Pancreas (tissue), 10 donors: ENCODE results near the gene ZNF496. TPM values are rescaled to one million over a fixed set of nuclear protein-coding genes. Genes with fewer than 3 reads are reported as not detected.

ENCODE experiments used
- ATAC-seq, 4 donors: fragments of 200-7000 bp; cut with Tn5 transposase; one replicate each; pipeline versions ENCODE4 v1.8.0 to v1.9.1; 2020; ENCODE audit warnings: mild to moderate bottlenecking in 4 of 4, moderate library complexity in 4 of 4
- DNase-seq, 6 donors: peaks; one replicate each; pipeline ENCODE4 v3.0.0-alpha.2; 2020
- FAIRE-seq: peaks from 2 replicates; lab custom pipeline; 2012; peaks lifted over from hg19 to GRCh38; lab: Jason Lieb, UNC
- H3K27ac ChIP-seq, 4 donors: fragments of 200-600 bp; sonication (generic); 1 replicate in 3 of 4; 2 replicates in 1 of 4; pipeline versions ENCODE4 v1.5.0 to v1.8.0; 2020
- H3K27me3 ChIP-seq, 4 donors: fragments of 200-600 bp; one replicate each; pipeline ENCODE4 v1.8.0; 2021
- H3K36me3 ChIP-seq, 3 donors: fragments of 200-600 bp; sonication (generic) in 1 of 3; one replicate each; pipeline versions ENCODE4 v1.5.0 to v1.8.0; 2020 to 2021
- H3K4me1 ChIP-seq, 3 donors: fragments of 200-600 bp; one replicate each; pipeline ENCODE4 v1.8.0; 2021
- H3K4me3 ChIP-seq, 4 donors: fragments of 200-600 bp; sonication (generic) in 2 of 4; one replicate each; pipeline versions ENCODE4 v1.5.0 to v1.8.0; 2020 to 2021
- H3K9me3 ChIP-seq, 4 donors: fragments of 200-600 bp; one replicate each; pipeline ENCODE4 v1.8.0; 2021
- CTCF ChIP-seq, 4 donors: fragments of 200-600 bp; sonication (generic) in 3 of 4; IDR thresholded peaks; one replicate each; pipeline versions ENCODE4 v1.5.0 to v1.8.0; 2021; ENCODE audit warnings: antibody characterized with exemption in 4 of 4
- WGBS, 2 donors: extraction: QIAGEN DNeasy Blood & Tissue Kit; methylation state at CpG; one replicate each; pipeline ENCODE4 v1.1.7; 2013; 5-methylcytosine and 5-hydroxymethylcytosine counted together
- intact Hi-C, 3 donors: fragments of 100-400 bp; cut with DNase I; formaldehyde crosslinking; loops; one replicate each; pipeline versions ENCODE4 v1.11.1 to v1.14.2; 2022
- polyA plus RNA-seq, 2 donors: library from polyadenylated mRNA; stranded (reverse); fragments of 200-250 nt; gene quantifications; one replicate each; pipeline ENCODE4 v1.2.3, GENCODE V29; 2013
- total RNA-seq, 6 donors: library from RNA; stranded (reverse); fragmentation: NEBNext Ultra II Directional in 4 of 6; extraction: Animal tissue kit (Norgen Biotek cat#: 25700) in 4 of 6; gene quantifications; one replicate each; pipeline versions ENCODE4 v1.2.1 to v1.2.4, GENCODE V29; 2021 to 2023
- donor health status: healthy with polysubstance abuse.
- donor health status: DM: no; HTN: no; CAD: no; lungs with moderate emphysema.
- donor health status: DM: no; HTN: no; CAD: no.
- donor health status: control.
- donor health status: control.
- donor health status: Bipolar disorder and iron deficiency.
- donor health status: DM: yes; HTN: yes; CAD: no.
- donor health status: DM: no; HTN: no; CAD: no.
- donor health status: DM: no; HTN: no; CAD: no.
- donor health status: DM: yes; HTN: yes; CAD: no.

ZNF496 gene
- total and polyA plus RNA-seq, 8 donors, result 11.4 to 24.4 (median 18.8) TPM

DNA sequence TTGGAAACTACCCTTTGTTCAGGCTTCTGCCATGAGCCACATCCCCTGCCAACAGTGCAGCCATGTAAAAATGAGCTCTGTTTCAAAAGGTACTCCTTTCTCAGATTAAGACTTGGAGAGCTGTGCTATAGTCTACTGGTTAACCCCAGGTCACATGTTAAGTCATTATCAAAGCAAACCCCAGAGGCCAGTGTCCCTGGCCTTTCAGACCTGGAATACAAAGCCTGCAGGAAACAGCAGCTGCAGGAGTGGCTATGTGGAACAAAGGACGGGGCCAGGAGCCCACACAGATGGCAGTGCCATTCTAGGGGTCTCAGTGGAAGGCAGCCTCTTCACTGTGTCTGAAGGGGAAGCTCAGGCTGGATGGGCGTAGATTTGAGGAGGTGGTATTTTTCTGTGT, 6.7 kb downstream of the ZNF496 start:
- intact Hi-C loops, result no loop called here
- no peak for ATAC-seq
- TF ChIP-seq CTCF (IDR thresholded peaks at IDR 0.05), result no peak

GRCh38 chr1:247324204-247324787, 7.4 kb downstream of the ZNF496 start:
- ATAC-seq (no peak), DNase-seq (no peak), FAIRE-seq (no peak)
- intact Hi-C loops, result no loop called here
- WGBS, 2 donors, result 90 to 96% methylated on average over 1 of the region's 1 CpG
- Histone ChIP-seq H3K4me1 (no peaks in the 10 kb centered on the region), H3K9me3 (no peaks in the 10 kb centered on the region), H3K4me3 (no peak overlapping the region), H3K36me3 (peaks cover 0 to 25% (median 3%) of the 10 kb centered on the region in 3 donors), H3K27me3 (no peaks in the 10 kb centered on the region), H3K27ac (no peak overlapping the region)
- TF ChIP-seq CTCF (IDR thresholded peaks at IDR 0.05), result no peak

More for the DNA sequence above, 6.7 kb downstream of the ZNF496 start:
- H3K36me3 ChIP-seq, result peaks cover 0 to 25% (median 3%) of the 10 kb centered on the region in 3 donors
- DNase-seq (no peak), FAIRE-seq (no peak)
- H3K9me3 ChIP-seq, result no peaks in the 10 kb centered on the region
- no peaks in the 10 kb centered on the region for H3K27me3 ChIP-seq
- H3K27ac ChIP-seq, result no peak overlapping the region
- whole genome bisulfite sequencing, 2 donors, result 76 to 85% methylated on average over 2 of the region's 2 CpGs
- H3K4me3 ChIP-seq, result no peak overlapping the region
- peaks cover 0 to 1% (median 0%) of the 10 kb centered on the region in 3 donors for H3K4me1 ChIP-seq

DNA sequence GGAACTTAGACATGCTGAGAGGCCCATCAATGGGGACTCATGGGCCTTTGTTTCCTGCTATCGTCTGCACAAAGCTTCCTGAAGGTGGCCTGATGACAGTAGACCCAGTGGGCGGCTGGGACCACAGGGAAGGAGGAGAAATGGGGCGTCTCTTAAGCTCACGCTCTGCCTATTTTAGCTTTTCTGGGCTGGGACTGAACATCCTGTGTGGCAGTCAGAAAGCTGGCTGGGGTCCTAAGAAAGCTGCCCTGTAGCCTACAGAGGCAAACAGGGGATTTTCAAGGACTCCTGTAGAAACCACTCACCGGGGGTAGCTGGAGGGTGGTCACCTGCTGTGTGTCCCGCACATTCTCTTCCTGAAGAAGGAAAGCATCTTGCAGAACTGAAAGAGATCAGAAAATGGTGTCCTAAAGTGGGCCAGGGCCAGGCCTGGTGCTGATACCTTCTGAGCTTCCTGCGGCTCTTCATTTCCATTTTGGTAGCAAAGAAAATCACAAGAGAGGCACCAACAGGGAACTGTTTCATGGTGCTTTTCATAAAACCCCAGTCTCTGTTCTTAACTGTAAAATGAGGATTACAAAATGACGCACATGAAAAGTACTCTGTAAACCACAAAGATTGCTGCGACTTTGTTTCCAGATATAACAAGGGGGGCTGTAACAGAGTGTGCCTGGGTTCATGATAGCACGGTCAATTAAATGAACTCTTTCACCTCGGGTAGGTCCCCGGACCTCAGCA, 8.6 kb downstream of the ZNF496 start:
- H3K27me3 ChIP-seq, result no peaks in the 10 kb centered on the region
- peaks cover 0 to 25% (median 3%) of the 10 kb centered on the region in 3 donors for H3K36me3 ChIP-seq
- 86 to 90% methylated on average over 12 of the region's 12 CpGs for WGBS, 2 donors
- DNase-seq (no peak), FAIRE-seq (no peak), ATAC-seq (no peak)
- H3K9me3 ChIP-seq, result no peaks in the 10 kb centered on the region
- H3K27ac ChIP-seq, result no peak overlapping the region
- H3K4me3 ChIP-seq, result no peak overlapping the region
- no peak for TF ChIP-seq CTCF (IDR thresholded peaks at IDR 0.05)
- intact Hi-C loops, result no loop called here
- H3K4me1 ChIP-seq, result no peaks in the 10 kb centered on the region

GRCh38 chr1:247322442-247322841, 9.2 kb downstream of the ZNF496 start:
- 90% methylated on average over 7 of the region's 7 CpGs for WGBS, 2 donors
- no peaks in the 10 kb centered on the region for H3K27me3 ChIP-seq
- no peak overlapping the region for H3K4me3 ChIP-seq
- DNase-seq, result no peak
- intact Hi-C loops, result no loop called here
- H3K36me3 ChIP-seq, result peaks cover 0 to 25% (median 3%) of the 10 kb centered on the region in 3 donors
- H3K27ac ChIP-seq, result no peak overlapping the region
- TF ChIP-seq CTCF (IDR thresholded peaks at IDR 0.05), result no peak
- H3K4me1 ChIP-seq, result no peaks in the 10 kb centered on the region
- FAIRE-seq, result no peak
- no peak for ATAC-seq
- H3K9me3 ChIP-seq, result no peaks in the 10 kb centered on the region

- 70 to 79% methylated on average over 3 of the region's 3 CpGs for WGBS, 2 donors
Observed at GRCh38 chr1:247317702-247318101, 14.0 kb downstream of the ZNF496 start.

More at GRCh38 chr1:247317702-247318101, 14.0 kb downstream of the ZNF496 start:
- ATAC-seq (no peak), DNase-seq (no peak), FAIRE-seq (no peak)
- Histone ChIP-seq H3K9me3 (no peaks in the 10 kb centered on the region), H3K36me3 (peaks cover 0 to 20% (median 0%) of the 10 kb centered on the region in 3 donors), H3K4me3 (no peak overlapping the region), H3K4me1 (no peaks in the 10 kb centered on the region), H3K27me3 (no peaks in the 10 kb centered on the region), H3K27ac (no peak overlapping the region)
- no peak for TF ChIP-seq CTCF (IDR thresholded peaks at IDR 0.05)
- intact Hi-C loops, result no loop called here
